Measurements from ENCODE around the gene MUC5B.

DNA sequence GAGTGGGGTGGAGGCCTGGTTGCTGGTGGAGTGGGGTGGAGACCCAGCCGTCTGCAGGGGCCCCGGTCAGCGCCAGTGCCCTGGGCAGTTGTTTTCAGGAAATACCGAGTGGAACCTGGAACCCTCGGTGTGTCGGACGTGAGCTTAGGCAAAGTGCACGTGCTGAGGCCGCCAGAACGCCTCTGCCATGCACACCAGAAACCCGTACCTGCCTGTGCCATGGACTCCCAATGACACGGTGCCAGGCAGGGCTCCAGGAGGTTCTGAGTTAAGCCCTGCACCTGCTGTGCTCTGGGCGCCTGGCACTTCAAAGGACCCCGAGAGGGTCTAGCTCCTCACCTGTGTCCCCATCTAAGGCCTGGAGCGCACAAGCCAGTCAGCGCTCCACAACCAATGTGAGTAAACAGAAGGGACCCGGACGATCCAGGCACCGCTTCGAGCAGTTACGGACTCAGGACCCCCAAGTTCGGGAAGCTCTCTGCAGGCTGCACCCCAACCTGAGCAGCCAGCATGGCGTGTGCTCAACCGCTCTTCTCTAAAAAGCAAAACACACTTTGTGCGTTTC, 74.2 kb downstream of the MUC5B start:
- TF ChIP-seq RXRA (IDR thresholded peaks at IDR 0.05): no peak
- TF ChIP-seq, protein P1, sequence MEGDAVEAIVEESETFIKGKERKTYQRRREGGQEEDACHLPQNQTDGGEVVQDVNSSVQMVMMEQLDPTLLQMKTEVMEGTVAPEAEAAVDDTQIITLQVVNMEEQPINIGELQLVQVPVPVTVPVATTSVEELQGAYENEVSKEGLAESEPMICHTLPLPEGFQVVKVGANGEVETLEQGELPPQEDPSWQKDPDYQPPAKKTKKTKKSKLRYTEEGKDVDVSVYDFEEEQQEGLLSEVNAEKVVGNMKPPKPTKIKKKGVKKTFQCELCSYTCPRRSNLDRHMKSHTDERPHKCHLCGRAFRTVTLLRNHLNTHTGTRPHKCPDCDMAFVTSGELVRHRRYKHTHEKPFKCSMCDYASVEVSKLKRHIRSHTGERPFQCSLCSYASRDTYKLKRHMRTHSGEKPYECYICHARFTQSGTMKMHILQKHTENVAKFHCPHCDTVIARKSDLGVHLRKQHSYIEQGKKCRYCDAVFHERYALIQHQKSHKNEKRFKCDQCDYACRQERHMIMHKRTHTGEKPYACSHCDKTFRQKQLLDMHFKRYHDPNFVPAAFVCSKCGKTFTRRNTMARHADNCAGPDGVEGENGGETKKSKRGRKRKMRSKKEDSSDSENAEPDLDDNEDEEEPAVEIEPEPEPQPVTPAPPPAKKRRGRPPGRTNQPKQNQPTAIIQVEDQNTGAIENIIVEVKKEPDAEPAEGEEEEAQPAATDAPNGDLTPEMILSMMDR (IDR thresholded peaks at IDR 0.05; ENCODE audit: low read depth, low read length, missing input control): no peak
- no peak for TF ChIP-seq GABPA (IDR thresholded peaks at IDR 0.05 in 1 of 2, conservative IDR thresholded peaks at IDR 0.05 in 1 of 2)
- TF ChIP-seq, protein P2, sequence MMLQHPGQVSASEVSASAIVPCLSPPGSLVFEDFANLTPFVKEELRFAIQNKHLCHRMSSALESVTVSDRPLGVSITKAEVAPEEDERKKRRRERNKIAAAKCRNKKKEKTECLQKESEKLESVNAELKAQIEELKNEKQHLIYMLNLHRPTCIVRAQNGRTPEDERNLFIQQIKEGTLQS (IDR thresholded peaks at IDR 0.05): no peak
- TF ChIP-seq TAF1 (conservative IDR thresholded peaks at IDR 0.05): no peak
- TF ChIP-seq REST (IDR thresholded peaks at IDR 0.05): peak; percentile 41
- TF ChIP-seq ZBTB33 (IDR thresholded peaks at IDR 0.05): no peak
- TF ChIP-seq, protein P3, sequence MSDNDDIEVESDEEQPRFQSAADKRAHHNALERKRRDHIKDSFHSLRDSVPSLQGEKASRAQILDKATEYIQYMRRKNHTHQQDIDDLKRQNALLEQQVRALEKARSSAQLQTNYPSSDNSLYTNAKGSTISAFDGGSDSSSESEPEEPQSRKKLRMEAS (IDR thresholded peaks at IDR 0.05): no peak
- TF ChIP-seq JUND (IDR thresholded peaks at IDR 0.05): no peak
- no peak for TF ChIP-seq FOXA1 (IDR thresholded peaks at IDR 0.05)
- TF ChIP-seq YY1 (IDR thresholded peaks at IDR 0.05): no peak
- TF ChIP-seq RAD21 (IDR thresholded peaks at IDR 0.05): no peak
- no peak for TF ChIP-seq EGR1 (IDR thresholded peaks at IDR 0.05; ENCODE audit: low read depth in 2 of 2)

Measured in liver (tissue), 3 donors.